Measurements from ENCODE around the gene SCLY. TPM values are rescaled to one million over a fixed set of nuclear protein-coding genes. Genes with fewer than 3 reads are reported as not detected.

The SCLY gene
- total and polyA plus RNA-seq, 2 of the 8 experiments (the other 6 are each of a cell fraction or from before 2014, with no cell fraction given), result 79.0 to 79.5 TPM

DNA sequence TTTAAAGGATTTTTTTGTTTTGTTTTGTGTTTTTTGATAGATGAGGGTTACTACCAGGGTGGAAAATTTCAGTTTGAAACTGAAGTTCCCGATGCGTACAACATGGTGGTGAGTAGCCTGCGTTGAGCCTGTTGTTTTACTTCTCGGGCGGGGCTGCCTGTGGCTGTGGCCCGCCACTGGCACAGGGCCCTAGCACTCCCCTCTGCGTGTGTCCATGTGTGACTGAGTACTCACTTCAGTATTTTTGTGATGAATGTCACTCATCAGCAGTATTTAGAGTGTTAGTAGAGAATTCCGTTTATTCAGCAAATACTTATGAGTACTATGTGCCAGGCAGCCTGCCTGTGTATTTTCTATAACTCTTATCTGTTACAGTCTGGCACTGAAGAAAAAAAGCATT is 44.3 kb upstream of the SCLY start:
- H3K9ac ChIP-seq (replicated peaks in 1 of 4; ENCODE audit: extremely low read depth in 1 of 4, low read depth in 3 of 4, low read length in 3 of 4), result no peak overlapping the region
- no peaks in the 10 kb centered on the region for H3K27me3 ChIP-seq (replicated peaks in 1 of 4; ENCODE audit: control insufficient read depth in 3 of 4, extremely low read depth in 1 of 4, insufficient read depth in 3 of 4, low read length in 3 of 4)
- H3K23ac ChIP-seq (ENCODE audit: insufficient read length), result no peak overlapping the region
- POLR2A ChIA-PET (ENCODE audit: partially characterized antibody), result no interaction called here
- H2BK120ac ChIP-seq (replicated peaks; ENCODE audit: low read depth, low read length), result no peak overlapping the region
- CTCF ChIA-PET (ENCODE audit: partially characterized antibody), result no interaction called here
- 89% methylated on average over 8 of the region's 8 CpGs; no CpG with 5 or more reads in 1 of the 2 experiments for WGBS, 2 experiments (ENCODE audit: extremely low coverage in 1 of 2, insufficient coverage in 1 of 2, insufficient read length in 1 of 2, insufficient replicate concordance in 2 of 2, low coverage in 1 of 2, low lambda C conversion rate in 2 of 2, missing lambda C conversion rate in 1 of 2)
- no peaks in the 10 kb centered on the region for H3K9me3 ChIP-seq (ENCODE audit: insufficient read depth in 2 of 2, low read depth in 1 of 2, low read length in 1 of 2)
- H3K4me2 ChIP-seq (ENCODE audit: insufficient read depth in 1 of 2, low read depth in 2 of 2, low read length in 2 of 2), result no peak overlapping the region
- no peak overlapping the region for H2BK15ac ChIP-seq (ENCODE audit: low read length)
- no peak overlapping the region for H4K91ac ChIP-seq (replicated peaks; ENCODE audit: insufficient read length, low read length)
- TF ChIP-seq EP300 (IDR thresholded peaks at IDR 0.05; ENCODE audit: borderline replicate concordance in 1 of 2, low read depth in 2 of 2, low read length in 2 of 2), result no peak
- TF ChIP-seq RFX5 (IDR thresholded peaks at IDR 0.05; ENCODE audit: borderline replicate concordance, low read depth, low read length), result no peak
- TF ChIP-seq JUN (IDR thresholded peaks at IDR 0.05; ENCODE audit: low read depth, low read length), result no peak
- no peak for TF ChIP-seq TBP (IDR thresholded peaks at IDR 0.05; ENCODE audit: low read depth, low read length)
- no peak for TF ChIP-seq CBX8 (IDR thresholded peaks at IDR 0.05; ENCODE audit: borderline replicate concordance, low read depth, low read length)
- TF ChIP-seq ASH2L (IDR thresholded peaks at IDR 0.05; ENCODE audit: low read length), result no peak
- TF ChIP-seq KDM1A (IDR thresholded peaks at IDR 0.05; ENCODE audit: borderline replicate concordance, low read length), result no peak
- TF ChIP-seq GABPA (IDR thresholded peaks at IDR 0.05; ENCODE audit: borderline replicate concordance, insufficient read depth, low read length), result no peak
- TF ChIP-seq KDM4A (IDR thresholded peaks at IDR 0.05; ENCODE audit: low read depth, low read length, severe bottlenecking), result no peak
- TF ChIP-seq GTF2F1 (IDR thresholded peaks at IDR 0.05; ENCODE audit: borderline replicate concordance, low read depth, low read length), result no peak
- no peak for TF ChIP-seq POU5F1 (IDR thresholded peaks at IDR 0.05; ENCODE audit: low read depth, low read length)
- H4K8ac ChIP-seq (ENCODE audit: extremely low read depth, insufficient read depth, low read length), result no peak overlapping the region
- H2AFZ ChIP-seq (ENCODE audit: low read length), result no peak overlapping the region
- H2BK5ac ChIP-seq (ENCODE audit: low read depth, low read length), result no peak overlapping the region
- no peak overlapping the region for H3K27ac ChIP-seq (ENCODE audit: low read depth, low read length)
- peaks cover 0 to 5% of the 10 kb centered on the region in 2 experiments for H4K20me1 ChIP-seq (replicated peaks in 1 of 2; ENCODE audit: control insufficient read depth in 1 of 2, insufficient read depth in 2 of 2, low read length in 2 of 2)
- H2AK5ac ChIP-seq (ENCODE audit: low read depth, low read length), result no peak overlapping the region
- H3K79me1 ChIP-seq (ENCODE audit: low read depth, low read length), result peaks cover 2% of the 10 kb centered on the region
- no peaks in the 10 kb centered on the region for H3K79me2 ChIP-seq (ENCODE audit: control insufficient read depth in 1 of 2, insufficient read depth in 2 of 2, low read length in 2 of 2)
- no peak overlapping the region for H3K56ac ChIP-seq (replicated peaks; ENCODE audit: insufficient read length, low read depth, low read length)
- FAIRE-seq (no peak), DNase-seq (ENCODE audit: low read depth in 1 of 2, low spot score in 2 of 2) (no peak)
- no peaks in the 10 kb centered on the region for H3K23me2 ChIP-seq (ENCODE audit: low read depth, low read length)
- H3K4me3 ChIP-seq (ENCODE audit: extremely low read depth in 1 of 4, insufficient read depth in 2 of 4, low read depth in 3 of 4, low read length in 4 of 4), result no peak overlapping the region
- H3K36me3 ChIP-seq (ENCODE audit: control insufficient read depth in 2 of 4, insufficient read depth in 4 of 4, low read length in 3 of 4), result no peaks in the 10 kb centered on the region; a peak in 2 of 8 replicates
- no peak overlapping the region for H4K5ac ChIP-seq (ENCODE audit: insufficient read length, low read depth, low read length)
- no peak overlapping the region for H2BK20ac ChIP-seq (ENCODE audit: low read length)
- H2BK12ac ChIP-seq (ENCODE audit: low read depth, low read length), result no peak overlapping the region
- H3K18ac ChIP-seq (ENCODE audit: extremely low read depth, low read length), result no peak overlapping the region
- H3K14ac ChIP-seq (ENCODE audit: insufficient read length), result no peak overlapping the region
- H3K4me1 ChIP-seq (replicated peaks in 1 of 4; ENCODE audit: control insufficient read depth in 3 of 4, insufficient read depth in 4 of 4, low read length in 3 of 4), result no peaks in the 10 kb centered on the region
- H3K4ac ChIP-seq (replicated peaks; ENCODE audit: insufficient read length, low read depth, low read length), result no peak overlapping the region
